Peyer's patch (tissue), 4 donors: Measurements from ENCODE around the gene DNM3.

ENCODE experiments used
- POLR2A ChIP-seq, 2 donors: fragments of 450-650 bp; IDR thresholded peaks; one replicate each; pipeline ENCODE4 v1.5.1; 2017; ENCODE audit warnings: antibody characterized with exemption in 2 of 2, mild to moderate bottlenecking in 2 of 2, moderate library complexity in 2 of 2
- TF ChIP-seq, protein P1 (sequence below), 6 experiments: fragments of 450-650 bp in 4 of 6; fragments of 200-600 bp in 2 of 6; sonication (generic) in 1 of 6; IDR thresholded peaks; one replicate each; pipeline ENCODE4 v1.5.1; 2017 to 2019; ENCODE audit warnings: antibody characterized with exemption in 6 of 6, mild to moderate bottlenecking in 3 of 6, moderate library complexity in 1 of 6

DNA sequence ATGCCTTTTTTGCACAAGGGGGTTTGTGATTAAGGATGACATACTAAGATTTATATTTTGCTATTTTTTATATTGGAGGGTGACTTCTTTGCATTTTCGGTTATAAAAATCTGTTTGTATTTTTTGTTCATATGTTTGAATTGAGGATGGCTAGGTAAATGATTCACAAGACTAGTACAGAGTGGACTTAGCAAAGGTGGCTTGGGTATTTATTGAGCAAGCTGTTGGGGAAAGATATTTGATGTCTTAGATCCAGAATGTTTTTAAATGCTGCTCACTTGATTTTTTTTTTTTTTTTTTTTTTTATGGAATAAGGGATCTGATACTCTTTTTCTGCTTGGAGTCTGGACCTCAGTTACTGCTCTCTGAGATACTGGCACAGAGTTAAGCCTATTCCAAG, 100.6 kb downstream of the DNM3 start:
- TF ChIP-seq, protein P1, sequence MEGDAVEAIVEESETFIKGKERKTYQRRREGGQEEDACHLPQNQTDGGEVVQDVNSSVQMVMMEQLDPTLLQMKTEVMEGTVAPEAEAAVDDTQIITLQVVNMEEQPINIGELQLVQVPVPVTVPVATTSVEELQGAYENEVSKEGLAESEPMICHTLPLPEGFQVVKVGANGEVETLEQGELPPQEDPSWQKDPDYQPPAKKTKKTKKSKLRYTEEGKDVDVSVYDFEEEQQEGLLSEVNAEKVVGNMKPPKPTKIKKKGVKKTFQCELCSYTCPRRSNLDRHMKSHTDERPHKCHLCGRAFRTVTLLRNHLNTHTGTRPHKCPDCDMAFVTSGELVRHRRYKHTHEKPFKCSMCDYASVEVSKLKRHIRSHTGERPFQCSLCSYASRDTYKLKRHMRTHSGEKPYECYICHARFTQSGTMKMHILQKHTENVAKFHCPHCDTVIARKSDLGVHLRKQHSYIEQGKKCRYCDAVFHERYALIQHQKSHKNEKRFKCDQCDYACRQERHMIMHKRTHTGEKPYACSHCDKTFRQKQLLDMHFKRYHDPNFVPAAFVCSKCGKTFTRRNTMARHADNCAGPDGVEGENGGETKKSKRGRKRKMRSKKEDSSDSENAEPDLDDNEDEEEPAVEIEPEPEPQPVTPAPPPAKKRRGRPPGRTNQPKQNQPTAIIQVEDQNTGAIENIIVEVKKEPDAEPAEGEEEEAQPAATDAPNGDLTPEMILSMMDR (IDR thresholded peaks at IDR 0.05) = no peak
- TF ChIP-seq POLR2A (IDR thresholded peaks at IDR 0.05) = no peak
